Measurements from ENCODE around the gene PRKD1.

DNA sequence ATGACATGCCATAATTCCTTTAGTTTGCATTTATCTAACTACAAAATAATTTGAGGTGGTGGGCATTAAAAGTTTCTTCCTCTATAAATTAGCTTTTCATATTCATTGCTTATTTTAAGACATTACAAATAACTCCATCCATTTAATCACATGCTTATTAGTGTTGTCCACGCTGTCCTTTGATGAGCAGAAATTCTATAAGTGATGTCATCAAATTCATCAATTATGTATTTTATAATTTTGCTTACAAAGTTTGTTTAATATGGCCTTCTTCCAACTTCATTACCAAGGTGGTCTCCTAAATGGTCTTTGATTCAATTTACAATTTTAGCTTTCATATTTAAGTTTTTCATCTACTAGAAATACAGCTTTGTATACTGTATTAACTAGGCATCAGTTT lies 173.5 kb downstream of the PRKD1 start:
- no peak for TF ChIP-seq CTCF (conservative IDR thresholded peaks at IDR 0.05 in 1 of 2, IDR thresholded peaks at IDR 0.05 in 1 of 2; ENCODE audit: low read depth in 1 of 2, low read length in 2 of 2)
- TF ChIP-seq EZH2 (IDR thresholded peaks at IDR 0.05; ENCODE audit: low read length, missing control alignments) = no peak
